Measurements from ENCODE around the gene CNTFR. TPM values are rescaled to one million over a fixed set of nuclear protein-coding genes. Genes with fewer than 3 reads are reported as not detected.
A peak's percentile ranks its signal among the peaks of the same experiment; 100 is the strongest.

The CNTFR gene
- total and polyA plus RNA-seq, 4 donors = 0.75 to 3.3 (median 2.0) TPM

GRCh38 chr9:34546102-34546833 is 43.3 kb downstream of the CNTFR start:
- no peak for TF ChIP-seq YY1 (IDR thresholded peaks at IDR 0.05)
- TF ChIP-seq REST (IDR thresholded peaks at IDR 0.05) = no peak
- no peak for TF ChIP-seq TAF1 (conservative IDR thresholded peaks at IDR 0.05)
- no peak for TF ChIP-seq NR2F2 (IDR thresholded peaks at IDR 0.05)
- H3K9ac ChIP-seq (ENCODE audit: low read depth in 1 of 2, low read length in 2 of 2) = no peak overlapping the region
- H3K36me3 ChIP-seq (ENCODE audit: control insufficient read depth in 4 of 4, insufficient read depth in 3 of 4, low read depth in 1 of 4, low read length in 3 of 4) = no peaks in the 10 kb centered on the region
- H3K27ac ChIP-seq (ENCODE audit: low read depth in 1 of 2, low read length in 2 of 2) = no peak overlapping the region
- DNase-seq (ENCODE audit: low spot score) = no peak
- H3K4me3 ChIP-seq (ENCODE audit: low read depth in 1 of 3, low read length in 3 of 3) = no peak overlapping the region
- peaks cover 7 to 22% (median 11%) of the 10 kb centered on the region in 4 donors for H3K4me1 ChIP-seq (ENCODE audit: control insufficient read depth in 4 of 4, insufficient read depth in 4 of 4, low read length in 3 of 4)
- no peaks in the 10 kb centered on the region for H3K9me3 ChIP-seq (ENCODE audit: control insufficient read depth in 4 of 4, low read length in 3 of 4)
- WGBS = 73% methylated on average over 7 of the region's 7 CpGs
- no peaks in the 10 kb centered on the region for H3K27me3 ChIP-seq (ENCODE audit: control insufficient read depth in 4 of 4, insufficient read depth in 4 of 4, low read length in 3 of 4)

- H3K4me3 ChIP-seq (ENCODE audit: low read depth in 1 of 3, low read length in 3 of 3) = no peak overlapping the region
- H3K27me3 ChIP-seq (ENCODE audit: control insufficient read depth in 4 of 4, insufficient read depth in 4 of 4, low read length in 3 of 4) = no peaks in the 10 kb centered on the region
- no peaks in the 10 kb centered on the region for H3K36me3 ChIP-seq (ENCODE audit: control insufficient read depth in 4 of 4, insufficient read depth in 3 of 4, low read depth in 1 of 4, low read length in 3 of 4)
- WGBS = 94% methylated on average over 6 of the region's 6 CpGs
- H3K9me3 ChIP-seq (ENCODE audit: control insufficient read depth in 4 of 4, low read length in 3 of 4) = no peaks in the 10 kb centered on the region
- H3K9ac ChIP-seq (ENCODE audit: low read depth in 1 of 2, low read length in 2 of 2) = no peak overlapping the region
- peaks cover 7 to 22% (median 11%) of the 10 kb centered on the region in 4 donors for H3K4me1 ChIP-seq (ENCODE audit: control insufficient read depth in 4 of 4, insufficient read depth in 4 of 4, low read length in 3 of 4)
- no peak for TF ChIP-seq ZBTB33 (IDR thresholded peaks at IDR 0.05)
- no peak for TF ChIP-seq SP1 (IDR thresholded peaks at IDR 0.05)
- no peak for TF ChIP-seq NR2F2 (IDR thresholded peaks at IDR 0.05)
- no peak for TF ChIP-seq GABPA (IDR thresholded peaks at IDR 0.05 in 1 of 2, conservative IDR thresholded peaks at IDR 0.05 in 1 of 2)
- TF ChIP-seq JUND (IDR thresholded peaks at IDR 0.05) = no peak
- TF ChIP-seq HNF4G (IDR thresholded peaks at IDR 0.05) = no peak
- DNase-seq (ENCODE audit: low spot score) = no peak
- no peak overlapping the region for H3K27ac ChIP-seq (ENCODE audit: low read depth in 1 of 2, low read length in 2 of 2)
These were observed 44.0 kb downstream of the CNTFR start for GRCh38 chr9:34545497-34545896.

GRCh38 chr9:34544035-34544434 is 45.5 kb downstream of the CNTFR start:
- 25% methylated on average over 5 of the region's 5 CpGs for WGBS
- peaks cover 7 to 22% (median 11%) of the 10 kb centered on the region in 4 donors for H3K4me1 ChIP-seq (ENCODE audit: control insufficient read depth in 4 of 4, insufficient read depth in 4 of 4, low read length in 3 of 4)
- TF ChIP-seq HNF4A (conservative IDR thresholded peaks at IDR 0.05) (peak; percentile 93 to 96), FOXA2 (IDR thresholded peaks at IDR 0.05) (peak; percentile 91), YY1 (IDR thresholded peaks at IDR 0.05) (peak; percentile 61), HNF4G (IDR thresholded peaks at IDR 0.05) (peak; percentile 82), RAD21 (IDR thresholded peaks at IDR 0.05) (peak; percentile 27 to 49), GABPA (IDR thresholded peaks at IDR 0.05 in 1 of 2, conservative IDR thresholded peaks at IDR 0.05 in 1 of 2) (no peak), CTCF (IDR thresholded peaks at IDR 0.05; ENCODE audit: low read depth, low read length, missing input control) (no peak), TAF1 (conservative IDR thresholded peaks at IDR 0.05) (no peak), EGR1 (IDR thresholded peaks at IDR 0.05; ENCODE audit: low read depth in 2 of 2) (no peak), NR2F2 (IDR thresholded peaks at IDR 0.05) (peak; percentile 68), ZBTB33 (IDR thresholded peaks at IDR 0.05) (no peak), MAX (IDR thresholded peaks at IDR 0.05) (no peak)

More at GRCh38 chr9:34544035-34544434, 45.5 kb downstream of the CNTFR start:
- H3K9me3 ChIP-seq (ENCODE audit: control insufficient read depth in 4 of 4, low read length in 3 of 4) = no peaks in the 10 kb centered on the region
- no peak for DNase-seq (ENCODE audit: low spot score)
- H3K9ac ChIP-seq (ENCODE audit: low read depth in 1 of 2, low read length in 2 of 2) = no peak overlapping the region
- H3K4me3 ChIP-seq (ENCODE audit: low read depth in 1 of 3, low read length in 3 of 3) = no peak overlapping the region
- H3K27ac ChIP-seq (ENCODE audit: low read depth in 1 of 2, low read length in 2 of 2) = peak overlapping the region; percentile 49 to 74
- no peaks in the 10 kb centered on the region for H3K27me3 ChIP-seq (ENCODE audit: control insufficient read depth in 4 of 4, insufficient read depth in 4 of 4, low read length in 3 of 4)
- no peaks in the 10 kb centered on the region for H3K36me3 ChIP-seq (ENCODE audit: control insufficient read depth in 4 of 4, insufficient read depth in 3 of 4, low read depth in 1 of 4, low read length in 3 of 4)

Measured in liver (tissue), 9 donors.